Ascending aorta (tissue), 2 donors: ENCODE measurements around the gene BABAM2. TPM values are rescaled to one million over a fixed set of nuclear protein-coding genes. Genes with fewer than 3 reads are reported as not detected.

Source experiments
- DNase-seq, 2 donors: peaks; one replicate each; pipeline ENCODE4 v3.0.0-alpha.2; 2019; ENCODE audit warnings: low spot score in 2 of 2
- H3K27ac ChIP-seq, 2 donors: fragments of 200-600 bp; sonication (generic); one replicate each; pipeline ENCODE4 v1.5.1; 2016 to 2017; ENCODE audit warnings: mild to moderate bottlenecking in 1 of 2
- H3K27me3 ChIP-seq: fragments of 200-600 bp; sonication (generic); one replicate; pipeline ENCODE4 v1.5.1; 2017
- H3K36me3 ChIP-seq, 2 donors: fragments of 200-600 bp; sonication (generic); one replicate each; pipeline ENCODE4 v1.5.1; 2016
- H3K4me1 ChIP-seq, 2 donors: fragments of 200-600 bp; sonication (generic); one replicate each; pipeline ENCODE4 v1.5.1; 2016 to 2017; ENCODE audit warnings: mild to moderate bottlenecking in 1 of 2
- H3K4me3 ChIP-seq, 2 donors: fragments of 200-600 bp; sonication (generic); one replicate each; pipeline ENCODE4 v1.5.1; 2016 to 2017; ENCODE audit warnings: mild to moderate bottlenecking in 1 of 2
- H3K9me3 ChIP-seq, 2 donors: fragments of 200-600 bp; sonication (generic); one replicate each; pipeline ENCODE4 v1.5.1; 2016
- intact Hi-C: fragments of 100-400 bp; cut with DNase I; formaldehyde crosslinking; loops from one replicate; pipeline ENCODE4 v1.15.1; 2023
- total RNA-seq: library from RNA; depleted of rRNA; stranded (reverse); fragments of >200 nt; gene quantifications from one replicate; pipeline ENCODE4 v1.1.0, GENCODE V29; 2016
- TF ChIP-seq, protein P1 (sequence below), 3 experiments: fragments of 200-600 bp in 2 of 3; fragments of 450-650 bp in 1 of 3; sonication (generic) in 2 of 3; IDR thresholded peaks; one replicate each; pipeline ENCODE4 v1.5.1; 2016 to 2019; ENCODE audit warnings: antibody characterized with exemption in 3 of 3, mild to moderate bottlenecking in 1 of 3, moderate library complexity in 1 of 3

Gene BABAM2
- total RNA-seq, 1 donor from 2014 or later, result 19.6 TPM

- TF ChIP-seq, protein P1, sequence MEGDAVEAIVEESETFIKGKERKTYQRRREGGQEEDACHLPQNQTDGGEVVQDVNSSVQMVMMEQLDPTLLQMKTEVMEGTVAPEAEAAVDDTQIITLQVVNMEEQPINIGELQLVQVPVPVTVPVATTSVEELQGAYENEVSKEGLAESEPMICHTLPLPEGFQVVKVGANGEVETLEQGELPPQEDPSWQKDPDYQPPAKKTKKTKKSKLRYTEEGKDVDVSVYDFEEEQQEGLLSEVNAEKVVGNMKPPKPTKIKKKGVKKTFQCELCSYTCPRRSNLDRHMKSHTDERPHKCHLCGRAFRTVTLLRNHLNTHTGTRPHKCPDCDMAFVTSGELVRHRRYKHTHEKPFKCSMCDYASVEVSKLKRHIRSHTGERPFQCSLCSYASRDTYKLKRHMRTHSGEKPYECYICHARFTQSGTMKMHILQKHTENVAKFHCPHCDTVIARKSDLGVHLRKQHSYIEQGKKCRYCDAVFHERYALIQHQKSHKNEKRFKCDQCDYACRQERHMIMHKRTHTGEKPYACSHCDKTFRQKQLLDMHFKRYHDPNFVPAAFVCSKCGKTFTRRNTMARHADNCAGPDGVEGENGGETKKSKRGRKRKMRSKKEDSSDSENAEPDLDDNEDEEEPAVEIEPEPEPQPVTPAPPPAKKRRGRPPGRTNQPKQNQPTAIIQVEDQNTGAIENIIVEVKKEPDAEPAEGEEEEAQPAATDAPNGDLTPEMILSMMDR (IDR thresholded peaks at IDR 0.05), result no peak
- intact Hi-C loops, result loop anchor here (5.0 kb wide), 5 partner anchors 58 to 623 kb away; no protein-coding TSS in a partner anchor
- Histone ChIP-seq H3K27ac (no peak overlapping the region), H3K4me1 (peaks cover 10 to 38% of the 10 kb centered on the region in 2 donors), H3K4me3 (no peak overlapping the region), H3K36me3 (no peaks in the 10 kb centered on the region), H3K27me3 (no peaks in the 10 kb centered on the region), H3K9me3 (no peaks in the 10 kb centered on the region)
- DNase-seq, result no peak
Observed at GRCh38 chr2:28344756-28345373, 454.3 kb downstream of the BABAM2 start.

GRCh38 chr2:28345619-28346018 lies 455.1 kb downstream of the BABAM2 start:
- intact Hi-C loops, result no loop called here
- Histone ChIP-seq H3K36me3 (no peaks in the 10 kb centered on the region), H3K27me3 (no peaks in the 10 kb centered on the region), H3K4me1 (peaks cover 10 to 33% of the 10 kb centered on the region in 2 donors), H3K9me3 (no peaks in the 10 kb centered on the region), H3K27ac (no peak overlapping the region), H3K4me3 (no peak overlapping the region)
- TF ChIP-seq, protein P1 (IDR thresholded peaks at IDR 0.05), result no peak
- DNase-seq, result no peak

- H3K27ac ChIP-seq, result no peak overlapping the region
Observed at GRCh38 chr2:28346587-28346986, 456.1 kb downstream of the BABAM2 start.

DNA sequence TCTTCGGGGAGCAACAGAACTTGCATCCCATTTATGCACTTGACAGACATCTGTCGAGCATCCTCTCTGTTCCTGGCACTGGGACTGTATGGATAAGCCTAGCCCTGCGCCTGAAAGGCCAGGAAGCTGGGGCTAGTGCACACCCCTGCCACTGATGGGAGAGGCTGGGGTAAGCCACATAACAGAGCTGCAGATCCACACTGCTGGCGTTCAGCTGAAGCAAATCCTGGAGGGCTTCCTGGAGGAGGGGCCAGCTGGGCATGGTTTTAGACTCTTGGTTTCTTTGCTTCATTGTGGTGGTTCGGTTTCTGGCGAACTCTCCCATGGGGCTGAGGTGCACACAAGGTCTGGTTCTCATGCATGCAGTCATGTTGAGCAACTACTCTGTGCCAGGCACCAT lies 456.7 kb downstream of the BABAM2 start:
- Histone ChIP-seq H3K9me3 (no peaks in the 10 kb centered on the region), H3K27ac (no peak overlapping the region), H3K4me3 (no peak overlapping the region), H3K4me1 (peaks cover 10 to 19% of the 10 kb centered on the region in 2 donors), H3K27me3 (no peaks in the 10 kb centered on the region), H3K36me3 (no peaks in the 10 kb centered on the region)
- DNase-seq, result no peak
- TF ChIP-seq, protein P1 (IDR thresholded peaks at IDR 0.05), result no peak
- intact Hi-C loops, result no loop called here

More at GRCh38 chr2:28346587-28346986, 456.1 kb downstream of the BABAM2 start:
- H3K27me3 ChIP-seq, result no peaks in the 10 kb centered on the region
- TF ChIP-seq, protein P1 (IDR thresholded peaks at IDR 0.05), result no peak
- intact Hi-C loops, result no loop called here
- H3K36me3 ChIP-seq, result no peaks in the 10 kb centered on the region
- peaks cover 10 to 25% of the 10 kb centered on the region in 2 donors for H3K4me1 ChIP-seq
- no peaks in the 10 kb centered on the region for H3K9me3 ChIP-seq
- no peak for DNase-seq
- H3K4me3 ChIP-seq, result no peak overlapping the region

GRCh38 chr2:28347596-28347995 lies 457.1 kb downstream of the BABAM2 start:
- peak overlapping the region in 1 of 2 donors; percentile 12 for H3K4me3 ChIP-seq
- intact Hi-C loops, result no loop called here
- H3K4me1 ChIP-seq, result peaks cover 10 to 18% of the 10 kb centered on the region in 2 donors
- no peak overlapping the region for H3K27ac ChIP-seq
- H3K27me3 ChIP-seq, result no peaks in the 10 kb centered on the region
- H3K36me3 ChIP-seq, result no peaks in the 10 kb centered on the region
- no peak for DNase-seq
- no peaks in the 10 kb centered on the region for H3K9me3 ChIP-seq
- TF ChIP-seq, protein P1 (IDR thresholded peaks at IDR 0.05), result no peak
